Measurements from ENCODE around the gene BLOC1S6.
"Not testable (repeated sequence)": the region's sequence is repeated elsewhere in the genome, so short reads cannot be mapped to it uniquely, and the experiment has no call there.

BLOC1S6 gene

DNA sequence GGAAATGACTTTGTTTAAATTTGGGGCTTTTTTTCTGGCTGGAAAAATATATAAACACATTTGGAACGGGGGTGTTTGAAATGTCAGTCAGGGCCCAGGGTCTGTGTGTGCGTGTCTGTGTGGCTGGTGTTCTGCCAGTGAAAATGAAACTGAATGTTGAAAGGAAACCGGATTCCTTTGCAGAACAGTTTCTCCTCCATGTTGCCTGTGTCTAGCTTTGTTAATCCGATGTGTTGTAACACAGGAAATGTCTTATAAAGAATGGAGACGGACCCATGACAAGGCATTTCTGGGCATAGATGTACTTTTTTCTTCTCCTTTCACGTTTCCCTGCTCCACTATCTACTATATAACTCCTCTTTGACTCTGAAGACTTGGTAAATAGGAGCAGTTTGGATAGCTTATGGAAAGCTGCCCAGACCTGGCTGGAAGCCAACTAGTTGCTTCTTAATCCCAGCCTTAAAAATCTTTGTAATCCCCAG is 50.4 kb downstream of the BLOC1S6 start:
- DNase-seq = peak; percentile 48 to 49
- no peak for TF ChIP-seq GATA1 (IDR thresholded peaks at IDR 0.05; ENCODE audit: low read depth, low read length)
- no peak for TF ChIP-seq POLR2A (IDR thresholded peaks at IDR 0.05; ENCODE audit: low read length)

DNA sequence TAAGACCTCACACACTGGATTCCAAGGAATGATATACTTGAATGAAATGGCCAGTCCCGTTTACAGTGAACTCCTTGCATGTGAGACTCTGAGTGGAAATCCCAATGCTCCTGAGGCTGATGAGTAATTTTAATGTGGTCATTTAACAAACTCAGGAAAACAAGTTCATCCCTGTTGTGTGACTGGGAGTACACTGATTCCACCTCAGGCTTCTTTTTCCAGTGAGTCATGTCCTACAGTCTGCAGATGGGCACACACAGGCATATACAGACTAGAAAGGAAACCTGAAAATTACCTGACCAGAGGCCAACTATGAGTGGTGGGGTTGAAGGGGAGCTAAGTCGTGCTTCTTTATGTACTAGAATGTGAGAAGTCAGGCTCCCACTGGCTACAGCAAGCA is 53.4 kb downstream of the BLOC1S6 start:
- DNase-seq = no peak
- TF ChIP-seq POLR2A (IDR thresholded peaks at IDR 0.05; ENCODE audit: low read length) (no peak), GATA1 (IDR thresholded peaks at IDR 0.05; ENCODE audit: low read depth, low read length) (no peak)

GRCh38 chr15:45641374-45641781 is 54.2 kb downstream of the BLOC1S6 start:
- no peak for TF ChIP-seq GATA1 (IDR thresholded peaks at IDR 0.05; ENCODE audit: low read depth, low read length)
- no peak for TF ChIP-seq POLR2A (IDR thresholded peaks at IDR 0.05; ENCODE audit: low read length)
- no peak for DNase-seq

DNA sequence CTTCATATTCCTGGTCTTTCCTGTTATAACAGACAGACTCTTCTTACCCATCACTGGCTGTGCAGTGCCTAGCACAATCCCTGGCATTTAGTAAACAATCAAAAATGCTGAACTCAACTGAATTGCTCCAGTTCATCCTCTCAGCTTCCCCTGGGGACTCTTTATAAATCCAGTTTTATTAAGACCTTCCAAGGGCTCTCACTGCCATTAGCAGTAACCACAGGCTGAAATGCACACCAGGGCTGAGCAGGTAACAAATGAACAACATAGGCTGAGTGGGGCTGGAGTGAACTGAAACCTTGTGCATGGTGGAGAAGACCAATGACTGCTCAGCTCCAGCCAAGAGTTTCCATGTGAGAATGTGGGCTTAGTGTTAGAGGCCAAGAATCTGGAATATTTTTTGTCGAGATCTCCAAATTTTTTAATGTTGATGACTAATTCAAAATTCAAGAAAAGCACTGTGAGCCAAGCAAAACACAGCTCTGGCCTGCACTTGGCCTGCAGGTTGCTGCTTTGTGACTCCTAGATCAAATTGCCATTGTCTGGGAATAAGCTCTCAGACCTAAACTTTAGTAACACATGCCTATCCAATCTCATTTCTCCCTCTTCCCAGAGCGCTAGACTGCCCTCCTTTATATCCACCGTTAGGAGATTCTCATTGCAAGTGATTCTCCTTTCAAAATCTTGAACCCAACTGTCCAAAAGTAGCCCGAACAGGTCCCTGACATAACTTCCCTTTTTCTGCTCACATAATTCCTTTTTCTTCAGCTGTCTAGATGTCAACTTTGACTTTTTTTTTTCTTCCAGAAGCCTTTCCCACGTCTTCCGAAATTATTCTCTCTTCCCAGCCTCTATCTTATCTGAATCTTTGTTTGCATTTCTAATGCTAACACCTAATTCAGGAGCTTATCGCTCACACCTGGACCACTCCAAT is 55.1 kb downstream of the BLOC1S6 start:
- no peak for DNase-seq
- no peak for TF ChIP-seq POLR2A (IDR thresholded peaks at IDR 0.05; ENCODE audit: low read length)
- TF ChIP-seq GATA1 (IDR thresholded peaks at IDR 0.05; ENCODE audit: low read depth, low read length) = no peak

- no peak for TF ChIP-seq POLR2A (IDR thresholded peaks at IDR 0.05; ENCODE audit: low read length)
- no peak for TF ChIP-seq GATA1 (IDR thresholded peaks at IDR 0.05; ENCODE audit: low read depth, low read length)
- no peak for DNase-seq
Observed at GRCh38 chr15:45644437-45644836, 57.3 kb downstream of the BLOC1S6 start.

DNA sequence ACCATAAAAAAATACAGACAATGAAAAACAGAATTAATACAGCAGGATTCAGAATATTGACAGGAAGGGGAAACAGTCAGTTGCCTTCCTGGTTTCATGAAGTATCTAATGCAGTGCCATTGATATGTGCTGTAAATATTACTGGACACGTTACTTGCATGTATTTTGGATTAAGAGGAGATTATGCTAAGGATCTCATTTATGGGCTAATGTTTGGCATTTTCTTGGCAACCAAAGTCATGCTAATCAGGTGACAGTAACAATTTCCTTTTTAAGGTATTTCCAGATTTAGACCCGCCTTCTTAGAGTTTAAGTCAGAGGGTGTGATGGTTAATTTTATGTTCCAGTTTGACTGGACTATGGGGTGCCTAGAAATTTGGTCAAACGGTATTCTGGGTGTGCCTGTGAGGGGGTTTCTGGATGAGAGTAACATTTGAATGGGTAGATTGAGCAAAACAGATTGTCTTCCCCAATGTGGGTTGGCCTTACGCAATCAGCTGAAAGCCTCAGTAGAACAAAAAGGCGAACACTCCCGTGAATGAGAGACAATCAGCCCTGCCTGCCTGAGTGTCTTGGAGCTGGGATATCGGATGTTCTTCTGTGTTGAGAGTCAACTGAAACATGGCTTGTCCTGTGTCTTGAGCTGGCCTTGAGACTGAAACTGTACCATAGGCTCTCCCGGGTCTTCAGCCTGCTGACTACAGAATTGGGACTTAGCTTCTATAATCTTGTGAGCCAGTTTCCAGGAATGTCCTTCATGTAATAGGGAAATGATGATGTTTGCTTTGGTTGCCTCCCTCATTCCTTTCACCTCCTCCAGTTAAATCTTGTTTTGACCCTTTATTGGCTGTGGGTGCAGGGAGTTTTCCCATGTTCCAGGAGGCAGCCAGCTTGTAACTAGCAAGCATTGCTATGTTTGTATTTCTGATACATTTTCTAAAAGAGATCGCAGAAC is 58.1 kb downstream of the BLOC1S6 start:
- no peak for DNase-seq
- no peak for TF ChIP-seq POLR2A (IDR thresholded peaks at IDR 0.05; ENCODE audit: low read length)
- TF ChIP-seq GATA1 (IDR thresholded peaks at IDR 0.05; ENCODE audit: low read depth, low read length) = no peak

GRCh38 chr15:45646220-45646619 is 59.0 kb downstream of the BLOC1S6 start:
- TF ChIP-seq GATA1 (IDR thresholded peaks at IDR 0.05; ENCODE audit: low read depth, low read length) (no peak), POLR2A (IDR thresholded peaks at IDR 0.05; ENCODE audit: low read length) (no peak)
- DNase-seq = no peak

GRCh38 chr15:45647828-45648227 is 60.6 kb downstream of the BLOC1S6 start:
- no peak for DNase-seq
- no peak for TF ChIP-seq GATA1 (IDR thresholded peaks at IDR 0.05; ENCODE audit: low read depth, low read length)
- TF ChIP-seq POLR2A (IDR thresholded peaks at IDR 0.05; ENCODE audit: low read length) = no peak

- DNase-seq = no peak
- TF ChIP-seq GATA1 (IDR thresholded peaks at IDR 0.05; ENCODE audit: low read depth, low read length) = no peak
- TF ChIP-seq POLR2A (IDR thresholded peaks at IDR 0.05; ENCODE audit: low read length) = no peak
Observed at GRCh38 chr15:45648521-45649200, 61.5 kb downstream of the BLOC1S6 start.

- not testable (repeated sequence) for DNase-seq
Observed at GRCh38 chr15:45650007-45650406, 62.8 kb downstream of the BLOC1S6 start.

DNA sequence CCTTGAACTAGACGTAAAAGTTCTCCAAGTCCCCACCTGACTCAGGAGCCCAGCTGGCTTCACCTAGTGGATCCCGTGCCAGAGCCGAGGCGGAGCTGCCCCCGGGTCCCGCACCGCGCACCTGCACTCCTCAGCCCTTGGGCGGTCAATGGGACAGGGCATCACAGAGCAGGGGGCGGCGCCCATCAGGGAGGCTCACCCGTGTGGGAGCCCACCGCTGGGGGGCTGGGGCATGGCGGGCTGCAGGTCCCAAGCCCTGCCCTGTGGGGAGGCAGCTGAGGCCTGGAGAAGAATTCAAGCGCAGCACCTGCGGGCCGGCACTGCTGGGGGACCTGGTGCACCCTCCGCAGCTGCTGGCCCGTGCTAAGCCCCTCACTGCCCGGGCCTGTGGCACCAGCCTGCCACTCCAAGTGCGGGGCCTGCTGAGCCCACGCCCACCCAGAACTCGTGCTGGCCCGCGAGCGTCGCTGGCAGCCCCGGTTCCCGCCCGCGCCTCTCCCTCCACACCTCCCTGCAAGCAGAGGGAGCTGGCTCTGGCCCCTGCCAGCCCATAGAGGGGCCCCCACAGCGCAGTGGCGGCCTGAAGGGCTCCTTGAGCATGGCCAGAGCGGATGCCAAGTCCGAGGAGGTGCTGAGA is 63.8 kb downstream of the BLOC1S6 start:
- no peak for DNase-seq
- TF ChIP-seq GATA1 (IDR thresholded peaks at IDR 0.05; ENCODE audit: low read depth, low read length) = no peak
- no peak for TF ChIP-seq POLR2A (IDR thresholded peaks at IDR 0.05; ENCODE audit: low read length)

DNA sequence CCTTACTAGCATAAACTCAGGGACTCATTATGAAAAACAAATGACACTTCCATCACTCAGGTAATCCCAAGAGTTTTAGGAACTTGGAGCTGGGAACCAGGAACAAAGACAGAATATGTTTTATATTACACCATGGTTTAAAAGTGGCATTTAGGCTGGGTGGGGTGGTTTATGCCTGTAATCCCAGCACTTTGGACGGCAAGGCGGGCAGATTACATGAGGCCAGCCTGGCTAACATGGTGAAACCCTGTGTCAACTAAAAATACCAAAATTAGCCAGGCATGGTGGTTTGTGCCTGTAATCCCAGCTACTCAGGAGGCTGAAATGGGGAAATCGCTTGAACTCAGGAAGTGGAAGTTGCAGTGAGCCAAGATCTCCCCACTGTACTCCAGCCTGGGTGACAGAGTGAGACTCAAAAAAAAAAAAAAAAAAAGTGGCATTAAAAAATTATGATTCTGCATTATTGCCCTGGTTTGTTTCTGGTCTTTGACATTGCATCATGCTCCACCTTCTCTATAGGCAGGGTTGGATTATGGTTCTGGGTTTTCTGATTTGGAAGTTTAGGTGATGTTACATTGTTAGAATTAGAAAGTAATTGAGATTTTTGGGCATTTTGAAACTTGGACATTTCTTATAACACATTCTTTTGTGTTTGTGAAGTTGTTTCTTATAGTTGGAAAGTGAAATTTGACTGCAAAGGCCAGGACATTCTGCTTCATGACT is 66.7 kb downstream of the BLOC1S6 start:
- TF ChIP-seq GATA1 (IDR thresholded peaks at IDR 0.05; ENCODE audit: low read depth, low read length) (no peak), POLR2A (IDR thresholded peaks at IDR 0.05; ENCODE audit: low read length) (no peak)
- DNase-seq = no peak

DNA sequence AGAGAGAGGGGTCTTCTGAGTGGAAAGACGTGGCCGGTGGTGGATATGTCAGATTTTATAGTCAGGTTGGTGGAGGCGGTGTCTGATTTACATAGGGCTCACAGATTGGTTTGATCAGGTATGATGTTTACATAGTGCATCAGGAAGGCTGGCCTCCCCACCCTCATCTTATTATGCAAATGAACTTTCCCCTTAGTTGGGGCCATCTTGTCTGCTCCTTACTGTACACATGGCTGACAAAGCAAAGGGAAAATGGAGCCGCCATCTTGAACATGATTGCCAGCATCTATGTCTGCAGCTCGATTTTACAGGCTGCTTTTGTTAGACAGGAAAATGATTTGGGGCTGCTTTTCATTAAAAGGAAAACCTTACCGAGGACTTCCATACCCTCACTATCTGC is 67.6 kb downstream of the BLOC1S6 start:
- TF ChIP-seq GATA1 (IDR thresholded peaks at IDR 0.05; ENCODE audit: low read depth, low read length) = no peak
- no peak for TF ChIP-seq POLR2A (IDR thresholded peaks at IDR 0.05; ENCODE audit: low read length)
- no peak for DNase-seq
